Fibroblast of mammary gland (primary cell): ENCODE data around the gene BTBD2.
A peak's percentile ranks its signal among the peaks of the same experiment; 100 is the strongest.
"Not testable (repeated sequence)": the region's sequence is repeated elsewhere in the genome, so short reads cannot be mapped to it uniquely, and the experiment has no call there.

Source experiments
- DNase-seq: peaks from one replicate; pipeline ENCODE4 v3.0.0-alpha.2; 2010; ENCODE audit warnings: low read depth
- H3K4me3 ChIP-seq: 2 replicates; pipeline ENCODE4 v1.5.1; 2011; ENCODE audit warnings: low read depth, mild to moderate bottlenecking, low read length, moderate library complexity; ENCODE audit not compliant: control insufficient read depth
- TF ChIP-seq, protein P1 (sequence below): conservative IDR thresholded peaks from 2 replicates; pipeline ENCODE4 v1.5.1; 2011; ENCODE audit warnings: low read depth, low read length, inconsistent platforms; ENCODE audit not compliant: control insufficient read depth, insufficient read depth

BTBD2 gene

DNA sequence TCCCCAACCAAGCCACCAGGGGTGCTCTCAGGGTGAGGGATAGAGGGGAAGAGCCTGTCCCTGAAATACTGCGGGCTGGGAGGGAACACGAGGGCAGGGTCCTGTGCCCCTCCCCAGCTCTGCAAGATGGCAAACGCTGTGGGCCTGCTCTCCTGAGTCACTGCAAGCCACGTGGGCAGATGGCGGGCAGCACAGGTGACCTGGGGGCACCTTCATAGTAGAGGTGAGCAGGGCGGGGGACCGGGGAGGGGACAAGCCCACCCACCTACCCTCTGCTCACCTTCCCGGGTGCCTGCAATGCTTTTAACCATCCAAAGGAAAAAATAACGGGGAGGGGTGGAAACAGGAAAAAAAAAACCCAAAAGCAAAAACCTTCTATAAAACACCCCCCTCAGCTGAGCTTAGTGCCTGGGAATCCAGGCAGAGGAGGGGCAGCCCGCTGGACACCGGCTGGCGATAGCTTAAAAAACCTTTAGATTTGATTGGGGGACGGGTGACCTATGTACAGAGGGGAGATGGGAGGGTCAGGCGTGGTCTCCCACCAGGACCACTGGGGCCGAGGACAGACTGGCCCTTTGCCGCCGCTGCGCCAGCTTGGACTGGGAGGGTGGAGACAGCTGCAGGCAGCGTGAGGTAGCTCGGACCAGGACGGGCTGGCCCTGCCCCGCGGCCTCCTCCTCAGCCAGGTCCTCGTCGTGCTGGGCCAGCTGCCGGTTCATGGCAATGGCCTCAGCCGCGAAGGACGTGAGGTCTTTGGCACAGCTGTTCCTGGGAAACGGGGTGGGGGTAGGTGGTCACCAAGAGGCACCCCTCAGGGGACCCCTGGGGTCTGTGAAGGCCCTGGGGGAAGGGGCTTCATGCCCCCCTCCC, 23.8 kb upstream of the BTBD2 start:
- no peak for DNase-seq
- TF ChIP-seq, protein P1, sequence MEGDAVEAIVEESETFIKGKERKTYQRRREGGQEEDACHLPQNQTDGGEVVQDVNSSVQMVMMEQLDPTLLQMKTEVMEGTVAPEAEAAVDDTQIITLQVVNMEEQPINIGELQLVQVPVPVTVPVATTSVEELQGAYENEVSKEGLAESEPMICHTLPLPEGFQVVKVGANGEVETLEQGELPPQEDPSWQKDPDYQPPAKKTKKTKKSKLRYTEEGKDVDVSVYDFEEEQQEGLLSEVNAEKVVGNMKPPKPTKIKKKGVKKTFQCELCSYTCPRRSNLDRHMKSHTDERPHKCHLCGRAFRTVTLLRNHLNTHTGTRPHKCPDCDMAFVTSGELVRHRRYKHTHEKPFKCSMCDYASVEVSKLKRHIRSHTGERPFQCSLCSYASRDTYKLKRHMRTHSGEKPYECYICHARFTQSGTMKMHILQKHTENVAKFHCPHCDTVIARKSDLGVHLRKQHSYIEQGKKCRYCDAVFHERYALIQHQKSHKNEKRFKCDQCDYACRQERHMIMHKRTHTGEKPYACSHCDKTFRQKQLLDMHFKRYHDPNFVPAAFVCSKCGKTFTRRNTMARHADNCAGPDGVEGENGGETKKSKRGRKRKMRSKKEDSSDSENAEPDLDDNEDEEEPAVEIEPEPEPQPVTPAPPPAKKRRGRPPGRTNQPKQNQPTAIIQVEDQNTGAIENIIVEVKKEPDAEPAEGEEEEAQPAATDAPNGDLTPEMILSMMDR: no peak
- no peak overlapping the region for H3K4me3 ChIP-seq

DNA sequence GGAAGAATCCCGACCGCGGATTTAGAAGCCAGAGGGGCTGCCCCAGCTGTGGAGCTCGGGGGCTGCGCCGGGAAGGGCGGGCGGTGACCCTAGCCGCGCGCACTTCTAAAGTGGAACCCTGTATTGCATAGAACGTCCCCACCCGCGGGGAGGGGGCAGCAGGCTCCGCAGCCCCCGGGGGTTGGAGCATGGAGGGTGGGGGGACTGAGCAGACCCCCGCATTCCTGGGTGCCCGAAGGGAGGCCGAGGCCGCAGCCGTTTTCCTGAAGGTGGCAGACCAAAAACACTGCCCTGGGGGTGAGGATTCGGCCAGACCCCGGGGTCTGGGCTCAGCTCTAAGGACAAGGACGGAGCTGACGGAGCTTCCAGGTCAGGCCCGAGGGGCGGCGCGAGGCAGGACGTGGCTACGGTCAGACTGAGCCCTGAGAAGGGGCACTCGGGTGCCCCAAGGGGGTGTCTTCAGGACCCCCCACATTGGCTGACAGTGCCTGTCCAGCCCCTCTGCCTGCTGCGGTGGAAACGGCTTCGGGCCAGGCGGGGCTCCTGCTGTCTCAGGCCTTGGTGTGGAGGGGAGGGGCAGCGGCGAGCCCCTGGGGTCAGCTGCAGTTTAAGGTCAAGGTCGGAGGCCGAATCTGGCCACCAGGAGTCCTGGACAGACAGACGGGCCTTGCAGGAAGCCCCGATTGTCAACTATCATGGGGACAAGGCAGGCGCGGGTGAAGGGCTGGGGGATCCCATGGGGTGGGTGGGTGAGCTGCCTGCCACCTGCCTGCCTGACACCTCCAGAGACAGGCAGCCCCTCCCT, 23.0 kb upstream of the BTBD2 start:
- H3K4me3 ChIP-seq: no peak overlapping the region
- DNase-seq: no peak
- TF ChIP-seq, protein P1: no peak

DNA sequence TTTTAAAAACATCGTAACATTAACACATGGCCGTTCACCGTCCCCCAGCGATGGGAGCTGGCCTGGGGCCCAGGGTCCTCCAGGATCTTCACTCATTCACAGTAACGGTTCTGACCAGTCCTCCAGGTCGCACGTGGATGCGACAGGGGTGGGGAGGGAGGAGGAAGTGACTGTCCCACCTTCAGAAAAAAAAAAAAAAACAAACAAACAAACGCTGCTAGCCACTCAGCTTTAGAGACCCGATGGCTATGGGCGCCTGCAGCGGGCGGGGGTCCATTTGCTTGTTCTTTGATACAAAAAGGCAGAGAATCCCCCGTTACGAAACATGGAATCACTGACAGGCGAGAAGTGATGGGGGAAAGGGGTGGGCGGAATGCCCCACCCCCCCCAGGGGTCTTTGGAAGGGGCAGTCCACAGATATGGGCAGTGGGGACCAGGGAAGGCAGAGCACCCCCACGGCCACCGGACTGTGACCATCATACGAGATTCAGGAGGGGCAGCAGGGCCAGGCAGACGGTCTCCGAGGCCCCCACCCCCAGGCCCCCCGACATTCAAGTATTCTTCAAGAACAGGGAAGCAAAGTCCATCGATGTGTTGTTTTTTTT, 22.2 kb upstream of the BTBD2 start:
- no peak overlapping the region for H3K4me3 ChIP-seq
- DNase-seq: no peak
- TF ChIP-seq, protein P1: no peak

DNA sequence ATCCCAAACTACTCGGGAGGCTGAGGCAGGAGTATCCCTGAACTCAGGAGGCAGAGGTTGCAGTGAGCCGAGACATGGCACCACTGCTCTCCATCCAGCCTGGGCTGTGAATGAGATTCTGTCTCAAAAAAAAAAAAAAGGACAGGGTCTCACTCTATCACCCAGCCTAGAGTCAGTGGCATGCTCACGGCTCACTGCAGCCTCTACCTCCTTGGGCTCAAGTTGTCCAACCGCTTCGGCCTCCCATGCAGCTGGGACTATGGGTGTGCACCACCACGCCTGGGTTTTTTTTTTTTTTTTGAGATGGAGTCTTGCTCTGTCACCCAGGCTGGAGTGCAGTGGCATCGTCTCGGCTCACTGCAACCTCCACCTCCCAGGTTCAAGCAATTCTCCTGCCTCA, 20.9 kb upstream of the BTBD2 start:
- TF ChIP-seq, protein P1: no peak
- H3K4me3 ChIP-seq: no peak overlapping the region
- no peak for DNase-seq

DNA sequence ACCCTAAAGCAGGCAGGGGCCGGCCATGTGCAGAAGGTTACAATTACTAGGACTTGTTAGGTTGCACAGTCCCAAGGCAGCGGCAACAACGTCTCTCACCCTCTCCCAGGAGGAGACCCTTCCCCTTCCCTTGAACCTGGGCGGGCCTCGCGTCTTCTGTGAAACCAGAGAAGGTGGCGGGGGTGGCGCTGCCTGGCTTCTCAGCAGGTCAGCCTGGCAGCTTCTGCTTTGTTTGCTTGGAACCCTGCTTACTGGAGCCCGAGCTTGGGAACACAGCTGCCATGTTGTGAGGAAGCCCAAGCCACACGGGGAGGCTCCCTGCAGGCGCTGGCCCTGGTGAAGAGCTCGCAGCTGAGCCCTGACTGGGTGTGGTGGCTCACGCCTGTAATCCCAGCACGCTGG, 20.1 kb upstream of the BTBD2 start:
- TF ChIP-seq, protein P1: no peak
- no peak overlapping the region for H3K4me3 ChIP-seq
- DNase-seq: no peak

DNA sequence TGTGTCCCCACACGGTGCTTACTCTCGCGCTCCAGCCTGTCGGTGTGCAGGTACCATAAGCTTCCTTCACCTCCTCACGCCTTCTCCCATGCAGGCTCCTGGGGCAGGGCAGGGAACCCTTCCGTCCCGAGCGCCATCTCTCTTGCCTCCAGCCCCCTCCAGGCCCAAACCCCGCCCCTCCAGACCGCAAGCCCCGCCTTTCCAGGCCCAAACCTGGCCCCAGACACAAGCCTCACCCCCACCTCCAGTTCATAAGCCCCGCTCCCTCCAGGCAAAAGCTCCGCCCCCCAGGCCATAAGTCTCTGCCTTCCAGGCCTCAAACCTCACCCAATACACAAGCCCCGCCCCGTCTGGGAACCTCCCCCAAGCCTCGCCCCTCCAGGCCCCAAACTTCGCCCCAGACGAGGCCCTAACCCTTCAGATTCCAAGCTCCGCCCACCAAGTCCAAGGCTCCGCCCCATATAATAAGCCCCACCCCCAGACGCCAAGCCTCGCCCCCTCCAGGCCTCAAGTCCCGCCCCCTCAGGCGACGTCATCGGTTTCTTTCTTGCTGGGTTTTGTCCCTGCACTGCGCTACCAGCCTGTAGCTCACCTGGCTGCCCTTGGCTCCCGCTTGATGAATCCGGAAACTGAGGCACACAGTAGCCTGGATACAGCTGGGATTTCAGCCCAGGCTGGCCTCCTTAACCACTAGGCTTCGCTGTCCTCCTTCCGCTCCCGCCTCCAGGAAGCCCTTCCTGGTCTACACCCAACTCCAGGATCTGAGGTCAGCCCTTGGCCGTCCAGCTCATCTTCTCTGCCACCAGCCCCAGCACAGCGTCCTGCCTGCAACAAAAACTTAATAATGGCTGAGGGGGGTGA, 19.4 kb upstream of the BTBD2 start:
- peak; percentile 41 for DNase-seq

DNA sequence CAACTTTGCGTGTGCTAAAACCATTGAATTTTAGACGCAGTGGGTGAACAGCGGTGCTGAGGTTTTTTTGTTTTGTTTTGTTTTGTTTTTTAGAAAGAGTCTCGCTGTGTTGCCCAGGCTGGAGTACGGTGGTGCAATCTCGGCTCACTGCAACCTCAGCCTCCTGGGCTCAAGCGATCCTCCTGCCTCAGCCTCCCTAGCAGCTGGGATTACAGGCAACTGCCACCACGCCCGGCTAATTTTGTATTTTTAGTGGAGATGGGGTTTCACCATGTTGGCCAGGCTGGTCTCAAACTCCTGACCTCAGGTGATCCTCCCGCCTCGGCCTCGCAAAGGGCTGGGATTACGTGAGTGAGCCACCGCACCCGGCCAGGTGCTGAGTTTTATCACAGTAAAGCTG, 18.7 kb upstream of the BTBD2 start:
- DNase-seq, H3K4me3 ChIP-seq: not testable (repeated sequence)

More for the DNA sequence above, 19.4 kb upstream of the BTBD2 start:
- no peak overlapping the region for H3K4me3 ChIP-seq
- TF ChIP-seq, protein P1: no peak
